Activated CD8-positive, alpha-beta memory T cell treated with anti-CD3 and anti-CD28 coated beads, Interleukin-2, amount 50 U/mL, for 24 hours (primary cell): ENCODE measurements around the gene ELK3.
"Not testable (repeated sequence)": the region's sequence is repeated elsewhere in the genome, so short reads cannot be mapped to it uniquely, and the experiment has no call there.

ENCODE experiments used
- DNase-seq: peaks from one replicate; pipeline ENCODE4 v3.0.0-alpha.2; 2020; ENCODE audit errors: extremely low read depth

ELK3 gene

GRCh38 chr12:96310067-96310466, 115.9 kb downstream of the ELK3 start:
- DNase-seq, result no peak

DNA sequence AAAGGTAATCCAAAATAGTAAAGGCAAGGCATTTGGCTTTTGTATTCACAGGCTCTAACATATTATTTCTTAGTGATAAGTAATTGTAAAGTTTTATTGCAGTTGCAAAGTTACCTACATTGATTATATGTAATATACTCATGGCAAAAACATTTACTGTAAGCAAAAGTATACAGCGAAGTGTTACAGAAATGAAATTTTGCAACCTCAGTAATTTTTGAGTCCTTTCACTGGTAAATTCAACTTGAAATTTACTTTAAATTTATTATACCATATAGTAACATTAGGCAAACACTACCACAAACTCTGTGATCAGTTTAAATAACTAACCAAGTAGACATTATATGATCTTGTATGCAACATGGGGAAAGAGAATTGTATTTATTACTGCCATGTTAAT, 117.0 kb downstream of the ELK3 start:
- no peak for DNase-seq

- no peak for DNase-seq
Observed at GRCh38 chr12:96313606-96314005, 119.4 kb downstream of the ELK3 start.

DNA sequence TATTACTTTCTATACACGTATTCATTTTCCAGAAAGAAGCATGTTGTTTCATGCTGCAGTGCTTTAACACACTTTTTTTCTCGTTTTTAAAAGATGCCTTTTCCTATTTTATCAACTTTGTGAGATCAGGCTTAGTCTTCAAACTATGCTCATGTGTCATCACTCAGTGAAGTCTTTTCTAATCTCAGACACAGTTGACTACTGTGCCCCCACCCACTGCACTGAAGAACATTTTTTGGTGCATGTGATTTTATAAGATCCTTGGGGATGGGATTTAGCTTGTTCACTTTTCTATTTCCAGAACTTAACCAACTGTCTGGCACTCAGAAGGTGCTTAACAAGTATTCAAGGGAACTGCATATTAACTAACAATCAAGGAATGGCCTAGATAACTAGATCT, 120.5 kb downstream of the ELK3 start:
- no peak for DNase-seq

DNA sequence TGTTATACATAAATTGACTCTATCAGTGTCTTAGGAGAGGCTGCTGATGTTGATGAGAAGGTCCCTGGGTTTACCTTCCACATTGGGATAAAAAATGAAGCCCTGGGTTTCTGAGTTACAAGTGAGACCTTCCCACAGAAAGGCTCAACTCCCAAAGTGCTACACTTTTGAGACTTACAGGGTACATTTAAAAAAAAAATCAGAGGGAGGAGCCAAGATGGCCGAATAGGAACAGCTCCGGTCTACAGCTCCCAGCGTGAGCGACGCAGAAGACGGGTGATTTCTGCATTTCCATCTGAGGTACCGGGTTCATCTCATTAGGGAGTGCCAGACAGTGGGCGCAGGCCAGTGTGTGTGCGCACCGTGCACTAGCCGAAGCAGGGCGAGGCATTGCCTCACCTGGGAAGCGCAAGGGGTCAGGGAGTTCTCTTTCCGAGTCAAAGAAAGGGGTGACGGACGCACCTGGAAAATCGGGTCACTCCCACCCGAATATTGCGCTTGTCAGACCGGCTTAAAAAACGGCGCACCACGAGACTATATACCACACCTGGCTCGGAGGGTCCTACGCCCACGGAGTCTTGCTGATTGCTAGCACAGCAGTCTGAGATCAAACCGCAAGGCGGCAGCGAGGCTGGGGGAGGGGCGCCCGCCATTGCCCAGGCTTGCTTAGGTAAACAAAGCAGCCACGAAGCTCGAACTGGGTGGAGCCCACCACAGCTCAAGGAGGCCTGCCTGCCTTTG, 121.7 kb downstream of the ELK3 start:
- not testable (repeated sequence) for DNase-seq

- DNase-seq, result not testable (repeated sequence)
Observed at GRCh38 chr12:96317801-96318200, 123.6 kb downstream of the ELK3 start.
